ENCODE data around the gene ARHGAP15.

DNA sequence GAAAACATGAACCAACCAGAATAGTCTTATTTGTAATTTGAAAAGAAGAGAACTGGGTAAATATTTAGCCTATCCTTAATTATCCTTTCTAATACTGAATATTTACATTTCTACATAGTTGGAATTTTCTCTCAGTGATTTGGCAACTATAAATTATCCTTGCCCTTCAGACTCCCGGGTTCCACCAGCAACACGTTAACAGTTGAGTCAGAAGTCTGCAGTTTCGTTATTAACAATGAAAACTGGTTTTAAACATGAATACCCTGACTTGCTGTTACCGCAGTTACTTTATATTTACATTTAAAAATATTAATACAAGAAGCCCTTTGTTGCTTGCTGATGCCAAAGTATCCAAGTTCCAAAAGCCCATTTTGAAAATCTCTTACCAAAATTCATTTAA lies 673.0 kb downstream of the ARHGAP15 start:
- TF ChIP-seq, protein P1, sequence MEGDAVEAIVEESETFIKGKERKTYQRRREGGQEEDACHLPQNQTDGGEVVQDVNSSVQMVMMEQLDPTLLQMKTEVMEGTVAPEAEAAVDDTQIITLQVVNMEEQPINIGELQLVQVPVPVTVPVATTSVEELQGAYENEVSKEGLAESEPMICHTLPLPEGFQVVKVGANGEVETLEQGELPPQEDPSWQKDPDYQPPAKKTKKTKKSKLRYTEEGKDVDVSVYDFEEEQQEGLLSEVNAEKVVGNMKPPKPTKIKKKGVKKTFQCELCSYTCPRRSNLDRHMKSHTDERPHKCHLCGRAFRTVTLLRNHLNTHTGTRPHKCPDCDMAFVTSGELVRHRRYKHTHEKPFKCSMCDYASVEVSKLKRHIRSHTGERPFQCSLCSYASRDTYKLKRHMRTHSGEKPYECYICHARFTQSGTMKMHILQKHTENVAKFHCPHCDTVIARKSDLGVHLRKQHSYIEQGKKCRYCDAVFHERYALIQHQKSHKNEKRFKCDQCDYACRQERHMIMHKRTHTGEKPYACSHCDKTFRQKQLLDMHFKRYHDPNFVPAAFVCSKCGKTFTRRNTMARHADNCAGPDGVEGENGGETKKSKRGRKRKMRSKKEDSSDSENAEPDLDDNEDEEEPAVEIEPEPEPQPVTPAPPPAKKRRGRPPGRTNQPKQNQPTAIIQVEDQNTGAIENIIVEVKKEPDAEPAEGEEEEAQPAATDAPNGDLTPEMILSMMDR (IDR thresholded peaks at IDR 0.05), result no peak
- TF ChIP-seq, protein P2, sequence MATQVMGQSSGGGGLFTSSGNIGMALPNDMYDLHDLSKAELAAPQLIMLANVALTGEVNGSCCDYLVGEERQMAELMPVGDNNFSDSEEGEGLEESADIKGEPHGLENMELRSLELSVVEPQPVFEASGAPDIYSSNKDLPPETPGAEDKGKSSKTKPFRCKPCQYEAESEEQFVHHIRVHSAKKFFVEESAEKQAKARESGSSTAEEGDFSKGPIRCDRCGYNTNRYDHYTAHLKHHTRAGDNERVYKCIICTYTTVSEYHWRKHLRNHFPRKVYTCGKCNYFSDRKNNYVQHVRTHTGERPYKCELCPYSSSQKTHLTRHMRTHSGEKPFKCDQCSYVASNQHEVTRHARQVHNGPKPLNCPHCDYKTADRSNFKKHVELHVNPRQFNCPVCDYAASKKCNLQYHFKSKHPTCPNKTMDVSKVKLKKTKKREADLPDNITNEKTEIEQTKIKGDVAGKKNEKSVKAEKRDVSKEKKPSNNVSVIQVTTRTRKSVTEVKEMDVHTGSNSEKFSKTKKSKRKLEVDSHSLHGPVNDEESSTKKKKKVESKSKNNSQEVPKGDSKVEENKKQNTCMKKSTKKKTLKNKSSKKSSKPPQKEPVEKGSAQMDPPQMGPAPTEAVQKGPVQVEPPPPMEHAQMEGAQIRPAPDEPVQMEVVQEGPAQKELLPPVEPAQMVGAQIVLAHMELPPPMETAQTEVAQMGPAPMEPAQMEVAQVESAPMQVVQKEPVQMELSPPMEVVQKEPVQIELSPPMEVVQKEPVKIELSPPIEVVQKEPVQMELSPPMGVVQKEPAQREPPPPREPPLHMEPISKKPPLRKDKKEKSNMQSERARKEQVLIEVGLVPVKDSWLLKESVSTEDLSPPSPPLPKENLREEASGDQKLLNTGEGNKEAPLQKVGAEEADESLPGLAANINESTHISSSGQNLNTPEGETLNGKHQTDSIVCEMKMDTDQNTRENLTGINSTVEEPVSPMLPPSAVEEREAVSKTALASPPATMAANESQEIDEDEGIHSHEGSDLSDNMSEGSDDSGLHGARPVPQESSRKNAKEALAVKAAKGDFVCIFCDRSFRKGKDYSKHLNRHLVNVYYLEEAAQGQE (IDR thresholded peaks at IDR 0.05; ENCODE audit: insufficient read depth in 1 of 2, low read depth in 2 of 2, low read length in 1 of 2), result no peak
- TF ChIP-seq POLR2AphosphoS5 (IDR thresholded peaks at IDR 0.05; ENCODE audit: low read depth, low read length) (no peak), SIN3A (IDR thresholded peaks at IDR 0.05; ENCODE audit: borderline replicate concordance, insufficient read depth, low read depth, low read length) (no peak), TCF7L2 (IDR thresholded peaks at IDR 0.05; ENCODE audit: low read depth, low read length) (no peak)
